NCI-H748 treated with DMSO at 0.1 percent for 48 hours (cell line): ENCODE results near the gene PPP1R13B.
"Not testable (repeated sequence)": the region's sequence is repeated elsewhere in the genome, so short reads cannot be mapped to it uniquely, and the experiment has no call there.

Source experiments
- DNase-seq: peaks from one replicate; lab custom pipeline; 2025; lab: John Stamatoyannopoulos, UW

PPP1R13B gene

DNA sequence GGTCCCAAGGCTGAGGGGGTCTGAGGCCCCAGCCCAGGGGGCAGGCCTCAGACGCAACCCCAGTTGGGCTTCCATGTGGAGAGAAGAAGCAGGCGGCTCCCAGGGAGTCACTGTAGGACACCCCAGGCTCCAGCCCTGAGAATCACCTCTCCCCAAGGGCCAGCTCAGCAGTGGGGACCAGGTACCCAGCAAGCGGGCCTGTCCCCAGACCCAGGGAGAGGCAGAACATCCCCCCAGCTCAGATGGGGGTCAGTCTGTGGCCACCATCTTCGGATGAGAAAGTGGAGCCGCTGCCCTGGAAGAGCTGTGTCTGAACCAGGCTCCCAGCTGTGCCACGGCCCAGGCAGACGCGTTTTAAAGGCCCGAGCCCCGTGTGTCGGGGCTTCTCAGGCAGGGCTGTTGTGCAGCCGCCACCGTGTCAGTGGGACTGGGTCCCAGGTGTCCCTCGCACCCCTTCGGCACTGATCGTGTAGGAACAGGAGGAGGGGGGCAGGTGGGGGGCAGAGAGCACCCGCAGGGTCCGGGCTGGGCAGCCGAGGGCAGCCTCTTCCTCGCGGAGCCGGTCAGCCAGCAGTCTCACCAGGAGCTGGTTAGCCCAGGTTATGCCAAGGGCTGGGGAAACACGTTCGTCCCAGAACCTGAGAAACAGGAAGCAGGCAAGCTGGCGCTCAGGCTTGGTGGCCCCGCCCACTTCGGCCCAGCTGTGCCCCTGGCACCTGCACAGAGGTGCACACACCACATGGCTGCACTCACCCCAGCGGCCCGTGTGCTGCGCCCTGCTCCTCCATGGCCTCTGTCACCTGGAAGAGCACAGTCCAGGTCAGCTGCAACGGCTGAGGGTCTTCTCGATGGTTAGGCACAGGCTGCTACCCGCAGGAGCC is 148.8 kb downstream of the PPP1R13B start:
- DNase-seq: no peak

GRCh38 chr14:103697603-103698379 is 149.6 kb downstream of the PPP1R13B start:
- no peak for DNase-seq

DNA sequence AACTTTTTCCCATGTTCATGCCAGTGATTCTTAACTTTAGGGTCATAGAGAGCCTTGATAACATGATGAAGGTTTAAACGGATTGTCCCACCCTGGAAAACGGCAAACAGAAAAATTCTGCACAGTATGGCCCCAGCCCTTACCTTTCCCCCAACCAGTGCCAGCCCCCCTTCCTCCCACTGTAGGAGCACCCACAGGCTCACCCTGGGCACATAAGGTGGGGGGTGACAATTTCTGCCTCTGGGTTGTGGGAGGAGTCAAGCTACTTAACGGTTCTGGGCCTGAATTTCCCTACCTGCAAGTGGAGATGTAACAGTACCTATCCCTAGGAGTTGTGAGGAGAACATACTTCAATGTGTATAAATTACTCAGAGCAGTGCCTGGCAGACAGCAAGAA is 150.2 kb downstream of the PPP1R13B start:
- DNase-seq: no peak

DNA sequence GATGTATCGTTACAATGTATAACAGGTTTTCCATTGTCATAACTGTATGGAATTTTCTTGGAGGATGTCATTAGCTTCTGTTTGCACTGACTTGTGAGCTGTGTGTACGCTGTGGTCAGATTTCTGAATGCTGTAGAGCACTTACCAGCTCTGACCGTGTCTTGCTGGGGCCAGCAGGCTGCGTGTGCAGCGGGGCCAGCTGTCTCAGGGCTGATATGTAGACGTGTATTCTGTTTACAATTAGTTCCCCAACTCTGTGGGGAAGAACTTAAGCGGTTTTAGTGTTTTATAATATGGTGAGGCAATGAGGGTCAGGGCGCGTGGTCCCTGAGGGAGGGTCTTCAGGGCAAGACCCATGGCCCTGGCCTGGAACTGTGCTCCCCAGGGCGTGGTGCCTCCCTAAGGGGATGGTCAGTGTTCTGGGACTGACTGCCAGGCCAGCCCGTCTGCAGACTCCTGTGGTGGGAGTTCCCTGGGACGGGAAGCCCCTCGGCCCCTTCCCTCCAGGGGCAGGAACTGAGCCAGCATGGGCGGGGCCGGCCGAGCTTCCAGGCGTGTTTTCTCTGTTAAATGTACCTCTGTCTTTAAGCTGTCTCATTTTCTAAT is 150.8 kb downstream of the PPP1R13B start:
- DNase-seq: no peak

- DNase-seq: no peak
These were observed 151.3 kb downstream of the PPP1R13B start for GRCh38 chr14:103696070-103696402.

DNA sequence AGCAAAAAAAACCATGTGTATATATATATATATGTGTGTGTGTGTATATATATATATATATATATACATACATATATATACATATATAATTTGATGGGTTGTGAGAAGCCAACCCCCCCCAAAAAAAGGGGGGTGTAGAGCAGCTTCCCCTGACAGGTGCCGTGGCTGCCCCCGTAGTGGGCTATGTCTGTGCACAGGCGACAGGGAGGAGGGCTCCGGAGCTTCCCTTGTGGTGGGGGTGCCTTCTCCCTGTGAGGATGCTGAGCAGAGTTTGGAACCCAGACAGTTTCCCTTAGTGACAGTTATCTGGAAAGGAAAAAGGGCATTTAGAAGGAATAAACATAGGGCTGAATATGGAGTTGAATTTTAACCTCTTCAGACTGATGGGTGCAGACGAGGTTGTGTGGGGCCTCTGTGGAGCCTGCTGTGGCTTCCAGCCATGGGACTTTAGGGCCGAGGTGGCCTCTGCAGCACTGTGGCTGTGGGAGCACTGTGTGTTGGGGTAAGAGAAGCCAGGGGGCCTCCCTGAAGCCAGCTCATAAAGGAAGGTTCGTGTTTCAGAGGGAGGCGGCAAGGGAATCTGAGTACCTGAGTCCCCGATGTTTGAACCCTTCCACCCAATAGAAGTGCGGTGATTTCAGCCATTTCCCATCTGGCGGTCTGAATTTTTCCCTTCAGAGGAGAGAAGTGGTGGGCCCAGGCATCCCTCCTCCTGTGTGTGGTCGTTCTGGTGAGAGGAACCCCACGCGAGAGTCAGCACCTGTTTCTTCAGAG is 151.9 kb downstream of the PPP1R13B start:
- no peak for DNase-seq

DNA sequence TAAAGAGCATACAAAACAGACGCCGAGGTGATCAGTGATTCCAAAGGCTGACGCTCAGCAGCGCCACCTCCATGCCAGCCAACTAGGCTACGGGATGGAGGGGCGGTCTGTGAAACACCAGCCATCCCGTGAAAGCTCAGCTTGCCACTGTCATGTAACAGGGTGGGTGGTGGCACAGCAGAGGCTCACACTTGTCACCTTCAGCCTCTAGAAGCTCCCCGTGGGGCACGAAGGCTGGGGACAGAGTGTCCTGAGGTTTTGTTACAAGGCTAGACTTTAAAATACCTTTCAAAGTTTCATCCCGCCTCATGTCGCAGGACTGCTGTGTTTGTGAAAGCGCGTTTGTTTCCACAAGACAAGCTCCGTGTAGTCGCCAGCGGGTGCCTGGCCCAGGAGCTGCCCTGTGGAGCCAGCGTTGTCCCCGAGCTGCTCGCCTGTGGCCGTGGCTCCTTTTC is 152.8 kb downstream of the PPP1R13B start:
- DNase-seq: no peak

GRCh38 chr14:103693515-103693914 is 153.9 kb downstream of the PPP1R13B start:
- DNase-seq: no peak

- no peak for DNase-seq
These were observed 154.5 kb downstream of the PPP1R13B start for GRCh38 chr14:103692871-103693270.

GRCh38 chr14:103692159-103692558 is 155.2 kb downstream of the PPP1R13B start:
- DNase-seq: no peak

DNA sequence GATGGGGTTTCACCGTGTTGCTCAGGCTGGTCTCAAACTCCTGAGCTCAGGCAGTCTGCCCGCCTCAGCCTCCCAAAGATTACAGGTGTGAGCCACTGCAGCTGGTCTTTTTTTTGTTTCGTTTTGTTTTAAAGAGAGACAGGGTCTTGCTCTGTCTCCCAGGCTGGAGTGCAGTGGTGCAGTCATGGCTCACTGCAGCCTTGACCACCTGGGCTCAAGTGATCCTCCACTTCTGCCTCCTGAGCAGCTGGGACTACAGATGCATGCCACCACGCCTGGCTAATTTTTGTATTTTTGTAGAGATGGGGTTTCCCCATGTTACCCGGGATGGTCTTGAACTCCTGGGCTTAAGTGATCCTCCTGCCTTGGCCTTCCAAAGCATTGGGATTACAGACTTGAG is 155.7 kb downstream of the PPP1R13B start:
- DNase-seq: not testable (repeated sequence)

DNA sequence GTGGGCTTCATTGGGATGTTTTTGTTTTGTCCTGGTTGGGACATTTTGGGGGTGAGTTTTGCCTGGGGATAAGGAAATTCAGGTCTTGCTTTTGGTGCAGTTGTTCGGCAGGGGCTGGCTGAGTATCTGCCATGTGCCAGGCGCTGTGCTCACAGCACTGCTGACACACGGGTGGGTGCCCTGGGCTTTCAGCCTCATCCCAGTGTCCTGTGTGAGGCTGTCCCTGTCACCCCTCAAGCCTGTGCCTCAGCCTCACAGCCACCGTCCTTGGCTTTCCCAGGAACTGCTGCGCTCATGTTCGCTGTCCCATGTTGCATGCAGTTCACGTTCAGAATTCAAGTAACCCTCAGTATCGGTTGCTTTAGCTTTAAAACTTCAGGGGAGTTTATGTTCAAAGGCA is 157.0 kb downstream of the PPP1R13B start:
- DNase-seq: no peak

DNA sequence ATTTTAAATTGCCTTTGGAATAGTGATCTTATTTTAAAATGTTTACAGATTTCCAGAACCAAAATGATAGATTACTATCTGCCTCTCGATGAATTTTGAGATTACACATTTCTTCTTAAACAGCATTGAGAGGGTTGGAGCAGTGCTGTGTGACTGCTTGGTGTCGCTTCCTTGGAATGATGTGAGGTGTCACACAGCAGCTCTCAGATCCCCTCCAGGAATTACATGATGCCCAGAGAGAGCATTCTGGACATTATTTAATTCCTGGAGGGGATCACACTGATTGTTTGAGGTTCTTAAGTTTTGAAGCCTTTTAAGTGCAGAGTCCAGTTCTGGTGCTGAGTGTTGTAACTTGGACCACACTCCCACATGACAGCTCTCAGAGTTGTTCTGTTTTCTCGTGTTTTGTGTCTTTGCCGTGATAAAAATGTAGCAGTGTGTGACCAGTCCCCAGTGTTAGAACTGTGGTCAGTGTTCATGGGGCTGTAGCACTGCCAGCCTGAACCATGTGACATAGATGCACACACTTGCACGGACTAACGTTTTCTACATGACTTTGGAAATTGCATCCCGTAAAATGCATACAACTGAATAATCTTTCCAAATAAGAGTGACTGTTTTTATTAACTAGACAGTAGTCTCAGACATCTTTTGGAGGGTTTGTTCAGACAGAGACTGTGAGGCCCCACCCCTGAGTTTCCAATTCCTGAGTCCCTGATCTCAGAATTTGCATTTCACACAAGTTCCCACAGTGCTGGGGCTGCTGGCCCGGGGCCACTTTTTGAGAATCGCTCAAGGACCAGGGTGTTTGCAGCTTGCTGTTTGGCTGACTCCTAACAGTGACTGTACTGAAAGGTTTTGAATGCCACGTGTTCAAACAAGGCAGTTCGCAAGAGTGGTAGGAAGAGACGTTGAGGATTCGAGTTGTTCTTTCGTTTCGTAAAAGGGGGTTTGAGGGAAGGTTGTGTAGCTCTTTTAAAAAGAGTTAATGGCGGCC is 158.2 kb downstream of the PPP1R13B start:
- DNase-seq: no peak

- DNase-seq: no peak
These were observed 158.9 kb downstream of the PPP1R13B start for GRCh38 chr14:103688441-103688840.

GRCh38 chr14:103687712-103688111 is 159.7 kb downstream of the PPP1R13B start:
- no peak for DNase-seq

DNA sequence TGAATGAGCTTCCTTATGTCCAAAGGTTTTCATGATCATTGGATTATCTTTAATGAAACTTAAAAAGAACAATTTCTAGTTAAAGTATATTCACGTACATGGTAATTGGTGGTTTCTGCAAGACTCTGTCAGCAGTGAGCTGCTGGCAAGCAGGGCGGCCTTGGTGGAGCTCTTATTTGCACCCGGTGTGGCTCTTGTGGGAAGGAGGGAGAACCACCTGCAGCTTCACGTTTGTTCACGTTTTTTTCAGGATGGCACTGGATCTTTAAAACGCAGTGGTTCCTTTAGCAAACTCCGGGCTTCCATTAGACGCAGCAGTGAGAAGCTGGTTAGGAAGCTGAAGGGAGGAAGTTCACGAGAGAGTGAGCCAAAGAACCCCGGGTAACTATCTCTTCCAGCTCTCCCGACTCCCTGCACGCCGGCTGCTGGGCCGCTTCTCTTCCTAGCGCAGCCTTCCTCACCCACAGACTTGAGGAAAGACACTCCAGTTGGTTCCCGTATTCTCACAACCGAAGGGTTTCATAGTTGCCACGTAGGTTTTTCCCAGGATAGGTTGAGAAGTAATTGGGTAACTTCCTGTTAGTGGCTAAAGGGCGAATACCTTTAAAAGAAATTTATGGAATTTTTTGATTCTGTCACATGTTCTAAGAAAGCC is 160.4 kb downstream of the PPP1R13B start:
- DNase-seq: no peak

- DNase-seq: no peak
These were observed 161.8 kb downstream of the PPP1R13B start for GRCh38 chr14:103685276-103686211.

DNA sequence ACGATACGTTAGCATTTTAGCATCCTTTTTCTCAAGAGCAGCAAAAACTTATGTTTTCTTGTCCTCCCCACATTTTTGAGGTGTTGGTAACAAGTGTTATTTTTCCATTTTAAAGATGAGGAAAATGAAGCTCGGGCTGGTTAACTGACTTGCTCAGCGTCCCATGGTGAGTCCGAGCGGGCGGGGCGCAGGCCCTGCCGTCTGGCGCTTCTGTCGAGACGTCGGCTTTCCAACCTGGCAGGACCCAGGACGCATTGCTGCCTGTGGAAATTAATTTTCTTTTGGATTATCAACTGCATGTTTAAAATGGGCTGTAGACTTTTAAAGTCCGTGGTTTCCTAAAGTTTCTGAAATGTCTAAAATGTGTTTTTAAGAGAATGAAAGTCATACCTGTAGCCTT is 162.5 kb downstream of the PPP1R13B start:
- no peak for DNase-seq

DNA sequence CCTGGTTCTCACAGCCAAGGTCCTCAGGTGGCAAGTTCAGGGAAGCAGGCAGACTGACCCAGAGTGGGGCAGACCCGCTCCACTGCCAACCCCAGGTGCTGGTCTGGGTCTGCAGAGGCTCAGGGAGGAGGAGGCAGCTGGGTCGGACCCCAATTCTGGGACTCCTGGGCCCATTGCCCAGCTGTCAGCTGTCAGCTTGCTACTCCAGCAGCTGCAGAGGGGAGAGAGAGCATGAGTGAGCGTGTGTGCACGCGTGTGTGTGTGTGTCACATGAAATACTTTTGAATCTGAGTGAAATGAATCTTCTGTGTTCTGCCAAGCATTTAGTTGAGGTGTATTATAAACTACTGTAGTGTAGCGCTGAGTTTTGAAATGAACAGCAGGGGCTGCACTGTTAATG is 162.9 kb downstream of the PPP1R13B start:
- no peak for DNase-seq
